ENCODE results near the gene HOXC9. TPM values are rescaled to one million over a fixed set of nuclear protein-coding genes. Genes with fewer than 3 reads are reported as not detected.

Gene HOXC9
- total RNA-seq, 1 donor from 2014 or later, result 0.27 TPM

DNA sequence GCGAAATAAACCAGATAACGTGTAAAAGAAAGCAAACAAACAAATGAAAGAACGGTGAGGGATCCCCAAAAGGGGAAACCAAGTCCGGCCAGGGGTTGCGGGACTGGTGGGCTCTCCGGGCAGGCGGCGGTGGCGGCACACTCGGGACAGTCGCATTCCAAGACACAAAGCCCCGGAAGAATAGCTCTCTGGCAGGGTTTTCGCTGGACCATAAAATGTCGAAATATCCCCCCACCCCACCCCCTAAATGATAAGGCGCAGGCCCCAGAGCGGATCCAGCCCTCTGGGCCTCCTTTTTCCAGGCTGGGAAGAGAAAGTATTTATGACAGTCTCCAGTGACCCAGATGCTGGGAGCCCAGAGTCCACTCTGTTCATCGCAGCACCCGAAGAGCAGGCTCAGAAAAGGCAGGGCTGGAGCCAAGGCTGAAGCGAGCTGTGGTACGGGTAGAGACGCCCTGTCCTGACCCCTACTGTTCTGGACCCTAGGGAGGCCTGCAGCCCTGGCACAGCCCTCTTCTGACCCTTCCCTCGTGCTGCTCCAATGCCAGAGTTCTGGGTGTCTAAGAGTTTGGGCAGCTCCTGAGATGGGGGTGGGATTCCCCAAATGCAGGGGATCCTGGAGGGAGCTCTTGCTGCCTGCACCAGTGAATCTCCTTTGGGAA, 6.7 kb downstream of the HOXC9 start:
- DNase-seq (ENCODE audit: extremely low spot score, unreplicated experiment), result no peak
- H3K27ac Mint-ChIP-seq, result no peak overlapping the region
- peaks cover 99% of the 10 kb centered on the region for H3K27me3 Mint-ChIP-seq
- peaks cover 28% of the 10 kb centered on the region for H3K4me1 Mint-ChIP-seq (ENCODE audit: unreplicated experiment)
- TF ChIP-seq, protein P1, sequence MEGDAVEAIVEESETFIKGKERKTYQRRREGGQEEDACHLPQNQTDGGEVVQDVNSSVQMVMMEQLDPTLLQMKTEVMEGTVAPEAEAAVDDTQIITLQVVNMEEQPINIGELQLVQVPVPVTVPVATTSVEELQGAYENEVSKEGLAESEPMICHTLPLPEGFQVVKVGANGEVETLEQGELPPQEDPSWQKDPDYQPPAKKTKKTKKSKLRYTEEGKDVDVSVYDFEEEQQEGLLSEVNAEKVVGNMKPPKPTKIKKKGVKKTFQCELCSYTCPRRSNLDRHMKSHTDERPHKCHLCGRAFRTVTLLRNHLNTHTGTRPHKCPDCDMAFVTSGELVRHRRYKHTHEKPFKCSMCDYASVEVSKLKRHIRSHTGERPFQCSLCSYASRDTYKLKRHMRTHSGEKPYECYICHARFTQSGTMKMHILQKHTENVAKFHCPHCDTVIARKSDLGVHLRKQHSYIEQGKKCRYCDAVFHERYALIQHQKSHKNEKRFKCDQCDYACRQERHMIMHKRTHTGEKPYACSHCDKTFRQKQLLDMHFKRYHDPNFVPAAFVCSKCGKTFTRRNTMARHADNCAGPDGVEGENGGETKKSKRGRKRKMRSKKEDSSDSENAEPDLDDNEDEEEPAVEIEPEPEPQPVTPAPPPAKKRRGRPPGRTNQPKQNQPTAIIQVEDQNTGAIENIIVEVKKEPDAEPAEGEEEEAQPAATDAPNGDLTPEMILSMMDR (conservative IDR thresholded peaks at IDR 0.05), result no peak
- peak overlapping the region; percentile 75 for H3K4me3 Mint-ChIP-seq
- no peaks in the 10 kb centered on the region for H3K9me3 Mint-ChIP-seq
- no peaks in the 10 kb centered on the region for H3K36me3 Mint-ChIP-seq

DNA sequence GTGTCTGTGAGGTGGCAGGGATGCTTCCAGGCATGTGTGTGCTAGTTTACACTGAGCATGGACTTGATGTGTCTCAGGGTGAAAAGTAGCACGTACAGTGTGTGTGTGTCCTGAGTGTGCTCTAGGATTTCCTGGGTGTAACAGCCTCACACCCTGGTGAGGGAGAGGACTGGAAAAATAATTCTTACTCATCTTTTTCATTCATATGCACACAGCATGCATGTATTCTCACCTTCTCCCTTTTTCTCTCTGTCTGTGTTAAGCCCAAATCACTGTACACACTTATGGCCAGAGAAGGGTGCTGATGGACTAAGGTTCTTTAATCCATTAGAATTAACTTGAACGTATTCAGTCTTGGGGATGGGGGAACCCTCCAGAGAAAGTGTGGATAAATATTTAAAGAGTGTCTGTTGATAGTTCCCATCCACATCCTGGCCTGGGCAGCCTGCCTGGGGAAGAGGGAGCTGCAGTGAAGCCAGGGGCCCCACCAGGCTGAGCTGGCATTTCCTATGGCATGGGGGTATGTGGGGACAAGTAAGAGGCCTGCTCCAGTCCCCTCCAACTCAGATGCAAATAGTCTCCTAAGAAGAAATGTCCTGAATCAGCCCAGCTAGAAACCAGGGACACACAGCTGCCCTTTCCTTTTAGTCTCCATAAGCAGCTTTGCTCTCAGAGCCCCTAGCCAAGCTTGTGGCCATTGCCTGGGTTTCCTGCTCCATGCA, 7.7 kb downstream of the HOXC9 start:
- TF ChIP-seq, protein P1 (conservative IDR thresholded peaks at IDR 0.05), result no peak
- Mint-ChIP-seq H3K27ac (no peak overlapping the region), H3K9me3 (no peaks in the 10 kb centered on the region), H3K36me3 (no peaks in the 10 kb centered on the region), H3K27me3 (peaks cover 99% of the 10 kb centered on the region), H3K4me3 (peak overlapping the region; percentile 20), H3K4me1 (ENCODE audit: unreplicated experiment) (peaks cover 28% of the 10 kb centered on the region)
- DNase-seq (ENCODE audit: extremely low spot score, unreplicated experiment), result no peak

DNA sequence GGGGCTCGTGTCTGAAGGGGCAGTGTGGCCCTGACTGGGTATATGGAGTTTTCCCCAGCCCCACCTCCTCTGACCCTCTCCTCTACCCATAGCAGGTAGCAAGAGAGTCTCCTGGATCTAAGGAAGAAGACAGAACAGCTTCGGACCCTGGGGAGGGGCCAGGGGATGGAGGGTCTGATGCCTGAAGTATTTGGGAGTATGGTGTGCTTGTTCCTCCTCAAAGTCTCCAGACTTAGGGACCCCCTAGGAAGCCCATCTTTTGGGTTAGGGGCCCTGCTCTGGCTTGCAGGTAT, 8.2 kb downstream of the HOXC9 start:
- Mint-ChIP-seq H3K27ac (peak overlapping the region; percentile 36), H3K4me3 (peak overlapping the region; percentile 83), H3K4me1 (ENCODE audit: unreplicated experiment) (peaks cover 24% of the 10 kb centered on the region), H3K27me3 (peaks cover 99% of the 10 kb centered on the region), H3K9me3 (no peaks in the 10 kb centered on the region), H3K36me3 (no peaks in the 10 kb centered on the region)
- DNase-seq (ENCODE audit: extremely low spot score, unreplicated experiment), result no peak
- TF ChIP-seq, protein P1 (conservative IDR thresholded peaks at IDR 0.05), result no peak

DNA sequence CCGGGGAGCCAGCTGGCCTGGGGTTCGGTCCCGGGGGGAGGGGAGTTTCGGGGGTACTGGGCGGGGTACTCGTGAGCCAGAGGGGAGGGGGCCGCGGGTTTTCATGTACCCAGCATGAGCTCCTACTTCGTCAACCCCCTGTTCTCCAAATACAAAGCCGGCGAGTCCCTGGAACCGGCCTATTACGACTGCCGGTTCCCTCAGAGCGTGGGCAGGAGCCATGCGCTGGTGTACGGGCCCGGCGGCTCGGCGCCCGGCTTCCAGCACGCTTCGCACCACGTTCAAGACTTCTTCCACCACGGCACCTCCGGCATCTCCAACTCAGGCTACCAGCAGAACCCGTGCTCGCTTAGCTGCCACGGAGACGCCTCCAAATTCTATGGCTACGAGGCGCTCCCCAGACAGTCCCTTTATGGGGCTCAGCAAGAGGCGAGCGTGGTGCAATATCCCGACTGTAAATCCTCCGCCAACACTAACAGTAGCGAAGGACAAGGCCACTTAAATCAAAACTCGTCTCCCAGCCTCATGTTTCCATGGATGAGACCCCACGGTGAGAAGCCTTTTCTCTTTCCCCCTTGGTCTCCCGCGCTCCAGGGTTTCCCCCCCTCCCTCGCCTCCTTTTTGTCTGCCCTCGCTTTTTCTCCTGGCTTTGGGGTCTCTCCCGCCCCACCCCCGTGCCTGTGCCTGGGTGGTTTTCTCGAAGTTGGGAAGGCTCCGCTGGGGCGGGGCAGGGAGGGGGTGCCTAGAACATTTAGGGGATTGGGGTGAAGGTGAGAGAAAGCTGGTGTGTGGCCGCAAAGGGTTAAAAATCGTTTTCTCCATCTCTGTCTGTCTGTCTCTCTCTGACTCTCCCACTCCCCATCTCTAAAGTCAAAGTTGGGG, 9.5 kb downstream of the HOXC9 start:
- no peaks in the 10 kb centered on the region for H3K9me3 Mint-ChIP-seq
- no peaks in the 10 kb centered on the region for H3K36me3 Mint-ChIP-seq
- H3K27me3 Mint-ChIP-seq, result peaks cover 99% of the 10 kb centered on the region
- H3K4me1 Mint-ChIP-seq (ENCODE audit: unreplicated experiment), result peaks cover 21% of the 10 kb centered on the region
- peak overlapping the region; percentile 86 for H3K4me3 Mint-ChIP-seq
- TF ChIP-seq, protein P1 (conservative IDR thresholded peaks at IDR 0.05), result no peak
- no peak for DNase-seq (ENCODE audit: extremely low spot score, unreplicated experiment)
- peak overlapping the region; percentile 79 for H3K27ac Mint-ChIP-seq

DNA sequence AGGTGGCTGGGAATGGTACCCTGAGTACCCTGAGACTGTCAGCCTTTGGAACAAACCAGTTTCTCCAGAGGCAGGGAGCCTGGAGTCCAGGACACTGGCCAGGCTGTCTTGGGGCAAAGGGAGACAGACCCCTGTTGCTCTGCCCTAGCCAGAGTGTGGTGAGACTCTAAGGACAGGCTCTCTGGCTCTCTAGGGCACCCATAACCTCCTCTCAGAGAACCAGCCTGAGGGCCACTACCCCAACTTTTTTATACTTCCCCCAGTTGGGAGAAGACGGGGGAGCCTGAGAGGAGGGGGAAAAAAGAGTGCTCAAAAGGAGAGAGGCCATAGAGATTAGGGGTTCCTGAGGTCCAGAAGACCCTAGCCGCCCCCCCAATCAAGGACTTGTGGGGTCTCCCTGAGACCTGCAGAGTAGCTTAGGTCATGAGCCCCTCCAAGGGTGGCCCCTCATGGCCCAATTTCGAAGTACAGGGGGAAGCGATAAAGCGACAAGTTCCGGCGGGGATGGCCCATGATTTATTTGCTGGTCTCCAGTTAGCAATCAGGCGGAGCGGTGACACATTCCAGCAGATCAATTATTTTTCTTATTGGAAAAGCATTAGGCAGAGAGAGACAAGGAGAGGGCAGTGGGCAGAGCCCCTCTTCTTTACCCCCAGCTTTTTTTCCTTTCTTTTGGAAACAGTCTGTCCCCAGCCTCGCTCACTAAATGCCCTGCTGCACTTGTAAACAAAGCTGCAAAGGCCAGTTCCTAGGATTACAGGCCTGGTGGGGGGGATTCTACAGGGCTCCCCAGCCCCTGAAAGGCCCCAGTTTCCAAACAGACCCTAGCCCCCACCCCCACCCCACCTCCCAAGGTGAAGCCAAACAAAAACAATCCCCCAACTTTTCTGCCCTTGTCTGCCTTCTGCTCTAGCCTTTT, 10.4 kb downstream of the HOXC9 start:
- H3K36me3 Mint-ChIP-seq, result no peaks in the 10 kb centered on the region
- peak overlapping the region; percentile 86 for H3K4me3 Mint-ChIP-seq
- H3K4me1 Mint-ChIP-seq (ENCODE audit: unreplicated experiment), result peaks cover 19% of the 10 kb centered on the region
- TF ChIP-seq, protein P1 (conservative IDR thresholded peaks at IDR 0.05), result no peak
- peaks cover 99% of the 10 kb centered on the region for H3K27me3 Mint-ChIP-seq
- DNase-seq (ENCODE audit: extremely low spot score, unreplicated experiment), result no peak
- H3K27ac Mint-ChIP-seq, result peak overlapping the region; percentile 46
- no peaks in the 10 kb centered on the region for H3K9me3 Mint-ChIP-seq

All from type B pancreatic cell (in vitro differentiated cells).